Activated naive CD8-positive, alpha-beta T cell treated with anti-CD3 and anti-CD28 coated beads, Interleukin-2, amount 10 ng/mL, durations not matched to agents 7 days and 5 days (primary cell): ENCODE data around the gene RAMP1. TPM values are rescaled to one million over a fixed set of nuclear protein-coding genes. Genes with fewer than 3 reads are reported as not detected.

Experiments used
- ATAC-seq: fragments of 150-1000 bp; cut with Tn5 transposase; one replicate; pipeline ENCODE4 v1.10.0; 2021; ENCODE audit warnings: low read depth, moderate library complexity
- POLR2A ChIA-PET: fragments of 350-600 bp; sonication (Branson Sonifier 250); formaldehyde crosslinking; loops from one replicate; lab custom pipeline; 2021; ENCODE audit warnings: antibody characterized with exemption; lab: Charles Lee
- DNase-seq: peaks from one replicate; pipeline ENCODE4 v3.0.0; 2021
- H3K27ac Mint-ChIP-seq: one replicate; pipeline ENCODE4 v1.8.0; 2022; ENCODE audit warnings: mild to moderate bottlenecking, mixed read lengths
- H3K27me3 Mint-ChIP-seq: one replicate; pipeline ENCODE4 v1.8.0; 2022; ENCODE audit warnings: mild to moderate bottlenecking, moderate library complexity, mixed read lengths
- H3K36me3 Mint-ChIP-seq: one replicate; pipeline ENCODE4 v1.8.0; 2021; ENCODE audit warnings: mild to moderate bottlenecking, mixed read lengths
- H3K4me1 Mint-ChIP-seq: one replicate; pipeline ENCODE4 v1.8.0; 2021; ENCODE audit warnings: mixed read lengths
- H3K4me3 Mint-ChIP-seq: one replicate; pipeline ENCODE4 v1.8.0; 2022; ENCODE audit warnings: mild to moderate bottlenecking, moderate library complexity, mixed read lengths
- H3K9me3 Mint-ChIP-seq: one replicate; pipeline ENCODE4 v1.8.0; 2021; ENCODE audit warnings: mixed read lengths
- total RNA-seq, 2 experiments: library from RNA; stranded (reverse); gene quantifications; one replicate each; pipeline ENCODE4 v1.2.3, GENCODE V29; 2021

RAMP1 gene
- total RNA-seq, 2 experiments from 2014 or later = 0.68 to 1.1 TPM

GRCh38 chr2:237875256-237876060 lies 16.0 kb downstream of the RAMP1 start:
- no peak overlapping the region for H3K4me3 Mint-ChIP-seq
- no peaks in the 10 kb centered on the region for H3K9me3 Mint-ChIP-seq
- H3K4me1 Mint-ChIP-seq = peaks cover 4% of the 10 kb centered on the region
- ATAC-seq (no peak), DNase-seq (no peak)
- POLR2A ChIA-PET = no interaction called here
- H3K27me3 Mint-ChIP-seq = no peaks in the 10 kb centered on the region
- no peak overlapping the region for H3K27ac Mint-ChIP-seq
- no peaks in the 10 kb centered on the region for H3K36me3 Mint-ChIP-seq

DNA sequence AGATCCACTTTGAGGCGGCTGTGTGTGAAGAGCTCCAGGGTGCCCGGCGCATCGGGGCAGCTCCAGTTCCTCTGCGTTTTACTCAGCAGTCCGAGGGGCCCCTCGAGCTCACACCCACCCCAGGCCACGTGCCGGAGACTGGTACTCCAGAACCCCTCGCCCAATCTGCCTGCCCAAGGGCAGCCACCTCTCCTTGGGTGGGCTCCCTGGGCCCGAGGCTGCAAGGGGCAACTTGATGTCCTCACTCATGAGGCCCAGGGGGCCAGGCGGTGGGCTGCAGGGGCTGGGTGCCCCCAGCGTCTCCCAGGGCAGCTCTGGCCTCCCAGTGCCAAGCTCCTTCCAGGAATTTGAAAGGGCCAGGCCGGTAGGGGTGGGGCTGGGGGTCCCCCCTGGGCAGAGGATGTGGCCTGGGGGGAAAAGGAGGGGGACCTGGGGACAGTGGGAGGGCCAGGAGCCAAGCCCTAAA lies 16.7 kb downstream of the RAMP1 start:
- no peak for ATAC-seq
- Mint-ChIP-seq H3K27me3 (no peaks in the 10 kb centered on the region), H3K9me3 (no peaks in the 10 kb centered on the region), H3K4me3 (no peak overlapping the region), H3K27ac (no peak overlapping the region), H3K4me1 (peaks cover 4% of the 10 kb centered on the region), H3K36me3 (no peaks in the 10 kb centered on the region)
- POLR2A ChIA-PET = interaction anchor here (0.9 kb wide), 1 partner anchor 29 kb away, joined by 5 read pairs; no protein-coding TSS in a partner anchor
- DNase-seq = no peak

DNA sequence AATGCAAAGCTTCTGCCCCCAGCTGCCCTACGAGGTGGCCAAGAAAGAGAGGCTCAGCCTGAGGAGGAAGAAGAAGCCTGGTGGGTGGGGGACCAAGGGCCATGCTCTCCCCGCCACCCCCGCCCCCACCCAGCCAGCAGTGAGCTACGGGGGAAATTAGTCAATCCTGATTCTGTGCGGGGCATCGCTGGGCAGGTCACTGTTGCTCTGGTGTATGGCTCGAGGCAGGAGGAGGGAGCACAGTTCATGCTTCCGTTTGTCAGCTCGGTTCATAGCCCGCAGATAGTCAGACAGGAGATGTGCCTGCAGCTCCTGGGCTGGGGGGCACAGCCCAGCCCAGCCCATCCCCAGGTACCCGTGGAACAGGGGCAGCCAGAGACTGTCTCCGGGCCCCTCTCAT lies 17.1 kb downstream of the RAMP1 start:
- DNase-seq (no peak), ATAC-seq (no peak)
- H3K27me3 Mint-ChIP-seq = no peaks in the 10 kb centered on the region
- peaks cover 2% of the 10 kb centered on the region for H3K4me1 Mint-ChIP-seq
- no peak overlapping the region for H3K27ac Mint-ChIP-seq
- no peaks in the 10 kb centered on the region for H3K9me3 Mint-ChIP-seq
- POLR2A ChIA-PET = interaction anchor here (0.9 kb wide), 1 partner anchor 29 kb away, joined by 5 read pairs; no protein-coding TSS in a partner anchor
- no peaks in the 10 kb centered on the region for H3K36me3 Mint-ChIP-seq
- H3K4me3 Mint-ChIP-seq = no peak overlapping the region

GRCh38 chr2:237876951-237877491 lies 17.6 kb downstream of the RAMP1 start:
- Mint-ChIP-seq H3K27ac (no peak overlapping the region), H3K27me3 (no peaks in the 10 kb centered on the region), H3K9me3 (no peaks in the 10 kb centered on the region), H3K4me3 (no peak overlapping the region), H3K36me3 (no peaks in the 10 kb centered on the region), H3K4me1 (peaks cover 2% of the 10 kb centered on the region)
- no peak for ATAC-seq
- no peak for DNase-seq
- POLR2A ChIA-PET = interaction anchor here (0.9 kb wide), 1 partner anchor 28 kb away, joined by 5 read pairs; no protein-coding TSS in a partner anchor

- POLR2A ChIA-PET = no interaction called here
- no peaks in the 10 kb centered on the region for H3K27me3 Mint-ChIP-seq
- no peak for ATAC-seq
- H3K36me3 Mint-ChIP-seq = no peaks in the 10 kb centered on the region
- DNase-seq = no peak
- no peaks in the 10 kb centered on the region for H3K9me3 Mint-ChIP-seq
- H3K4me3 Mint-ChIP-seq = no peak overlapping the region
- peaks cover 2% of the 10 kb centered on the region for H3K4me1 Mint-ChIP-seq
- no peak overlapping the region for H3K27ac Mint-ChIP-seq
Measured at GRCh38 chr2:237877576-237878307, 18.3 kb downstream of the RAMP1 start.

- DNase-seq (no peak), ATAC-seq (no peak)
- Mint-ChIP-seq H3K36me3 (no peaks in the 10 kb centered on the region), H3K27me3 (no peaks in the 10 kb centered on the region), H3K9me3 (no peaks in the 10 kb centered on the region), H3K4me3 (no peak overlapping the region), H3K27ac (no peak overlapping the region), H3K4me1 (no peaks in the 10 kb centered on the region)
- POLR2A ChIA-PET = no interaction called here
Measured at GRCh38 chr2:237878321-237879057, 19.1 kb downstream of the RAMP1 start.

DNA sequence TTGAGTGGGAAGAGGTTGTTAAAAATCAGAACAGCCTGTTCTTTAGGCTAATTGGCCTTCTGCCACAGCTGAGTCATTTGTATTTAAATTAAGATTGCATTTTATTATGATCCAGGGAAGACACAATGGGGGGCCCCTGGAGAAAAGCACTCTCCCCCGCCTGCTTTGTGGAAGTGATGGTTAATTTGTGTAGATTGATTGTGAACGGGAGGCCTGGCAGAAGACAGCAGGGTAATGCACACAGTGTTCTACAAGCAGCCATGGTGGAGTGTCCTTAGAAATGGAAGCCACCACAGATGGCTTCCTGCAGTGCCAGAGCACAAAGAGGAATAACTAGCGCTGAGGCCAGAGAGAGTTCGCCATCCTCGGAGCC lies 19.6 kb downstream of the RAMP1 start:
- POLR2A ChIA-PET = no interaction called here
- Mint-ChIP-seq H3K4me1 (no peaks in the 10 kb centered on the region), H3K4me3 (no peak overlapping the region), H3K9me3 (no peaks in the 10 kb centered on the region), H3K36me3 (no peaks in the 10 kb centered on the region), H3K27me3 (no peaks in the 10 kb centered on the region), H3K27ac (no peak overlapping the region)
- DNase-seq (no peak), ATAC-seq (no peak)

GRCh38 chr2:237879991-237880560 lies 20.7 kb downstream of the RAMP1 start:
- POLR2A ChIA-PET = no interaction called here
- Mint-ChIP-seq H3K9me3 (no peaks in the 10 kb centered on the region), H3K27ac (no peak overlapping the region)

GRCh38 chr2:237882510-237883481 lies 23.4 kb downstream of the RAMP1 start:
- Mint-ChIP-seq H3K9me3 (no peaks in the 10 kb centered on the region), H3K4me3 (no peak overlapping the region), H3K27me3 (no peaks in the 10 kb centered on the region), H3K36me3 (no peaks in the 10 kb centered on the region), H3K4me1 (no peaks in the 10 kb centered on the region), H3K27ac (no peak overlapping the region)
- ATAC-seq (no peak), DNase-seq (no peak)
- POLR2A ChIA-PET = no interaction called here

More at GRCh38 chr2:237879991-237880560, 20.7 kb downstream of the RAMP1 start:
- Mint-ChIP-seq H3K4me1 (no peaks in the 10 kb centered on the region), H3K27me3 (no peaks in the 10 kb centered on the region), H3K4me3 (no peak overlapping the region), H3K36me3 (no peaks in the 10 kb centered on the region)
- DNase-seq (peak; percentile 2), ATAC-seq (no peak)

GRCh38 chr2:237883951-237884446 lies 24.6 kb downstream of the RAMP1 start:
- Mint-ChIP-seq H3K36me3 (no peaks in the 10 kb centered on the region), H3K4me1 (no peaks in the 10 kb centered on the region), H3K4me3 (no peak overlapping the region), H3K27me3 (no peaks in the 10 kb centered on the region), H3K9me3 (no peaks in the 10 kb centered on the region), H3K27ac (no peak overlapping the region)
- ATAC-seq (no peak), DNase-seq (no peak)
- POLR2A ChIA-PET = no interaction called here

- POLR2A ChIA-PET = no interaction called here
- Mint-ChIP-seq H3K4me1 (peaks cover 1% of the 10 kb centered on the region), H3K4me3 (no peak overlapping the region), H3K9me3 (no peaks in the 10 kb centered on the region), H3K27ac (no peak overlapping the region), H3K27me3 (no peaks in the 10 kb centered on the region), H3K36me3 (no peaks in the 10 kb centered on the region)
- DNase-seq (no peak), ATAC-seq (no peak)
Measured at GRCh38 chr2:237884681-237885080, 25.3 kb downstream of the RAMP1 start.
